Pancreas (tissue), 10 donors: ENCODE measurements around the gene CCBE1. TPM values are rescaled to one million over a fixed set of nuclear protein-coding genes. Genes with fewer than 3 reads are reported as not detected.
"Not testable (repeated sequence)": the region's sequence is repeated elsewhere in the genome, so short reads cannot be mapped to it uniquely, and the experiment has no call there.

Experiments used
- ATAC-seq, 4 donors: fragments of 200-7000 bp; cut with Tn5 transposase; one replicate each; pipeline versions ENCODE4 v1.8.0 to v1.9.1; 2020; ENCODE audit warnings: mild to moderate bottlenecking in 4 of 4, moderate library complexity in 4 of 4
- DNase-seq, 6 donors: peaks; one replicate each; pipeline ENCODE4 v3.0.0-alpha.2; 2020
- FAIRE-seq: peaks from 2 replicates; lab custom pipeline; 2012; peaks lifted over from hg19 to GRCh38; lab: Jason Lieb, UNC
- H3K27ac ChIP-seq, 4 donors: fragments of 200-600 bp; sonication (generic); 1 replicate in 3 of 4; 2 replicates in 1 of 4; pipeline versions ENCODE4 v1.5.0 to v1.8.0; 2020
- H3K27me3 ChIP-seq, 4 donors: fragments of 200-600 bp; one replicate each; pipeline ENCODE4 v1.8.0; 2021
- H3K36me3 ChIP-seq, 3 donors: fragments of 200-600 bp; sonication (generic) in 1 of 3; one replicate each; pipeline versions ENCODE4 v1.5.0 to v1.8.0; 2020 to 2021
- H3K4me1 ChIP-seq, 3 donors: fragments of 200-600 bp; one replicate each; pipeline ENCODE4 v1.8.0; 2021
- H3K4me3 ChIP-seq, 4 donors: fragments of 200-600 bp; sonication (generic) in 2 of 4; one replicate each; pipeline versions ENCODE4 v1.5.0 to v1.8.0; 2020 to 2021
- H3K9me3 ChIP-seq, 4 donors: fragments of 200-600 bp; one replicate each; pipeline ENCODE4 v1.8.0; 2021
- WGBS, 2 donors: extraction: QIAGEN DNeasy Blood & Tissue Kit; methylation state at CpG; one replicate each; pipeline ENCODE4 v1.1.7; 2013; 5-methylcytosine and 5-hydroxymethylcytosine counted together
- intact Hi-C, 3 donors: fragments of 100-400 bp; cut with DNase I; formaldehyde crosslinking; loops; one replicate each; pipeline versions ENCODE4 v1.11.1 to v1.14.2; 2022
- polyA plus RNA-seq, 2 donors: library from polyadenylated mRNA; stranded (reverse); fragments of 200-250 nt; gene quantifications; one replicate each; pipeline ENCODE4 v1.2.3, GENCODE V29; 2013
- total RNA-seq, 6 donors: library from RNA; stranded (reverse); fragmentation: NEBNext Ultra II Directional in 4 of 6; extraction: Animal tissue kit (Norgen Biotek cat#: 25700) in 4 of 6; gene quantifications; one replicate each; pipeline versions ENCODE4 v1.2.1 to v1.2.4, GENCODE V29; 2021 to 2023
- TF ChIP-seq, protein P1 (sequence below), 4 donors: fragments of 200-600 bp; sonication (generic) in 3 of 4; IDR thresholded peaks; one replicate each; pipeline versions ENCODE4 v1.5.0 to v1.8.0; 2021; ENCODE audit warnings: antibody characterized with exemption in 4 of 4
- donor health status: healthy with polysubstance abuse.
- donor health status: DM: no; HTN: no; CAD: no; lungs with moderate emphysema.
- donor health status: DM: no; HTN: no; CAD: no.
- donor health status: control.
- donor health status: control.
- donor health status: Bipolar disorder and iron deficiency.
- donor health status: DM: yes; HTN: yes; CAD: no.
- donor health status: DM: no; HTN: no; CAD: no.
- donor health status: DM: no; HTN: no; CAD: no.
- donor health status: DM: yes; HTN: yes; CAD: no.

Gene CCBE1
- total and polyA plus RNA-seq, 8 donors = 0.08 to 1.5 (median 0.59) TPM

- intact Hi-C loops = no loop called here
- Histone ChIP-seq H3K27me3 (no peaks in the 10 kb centered on the region), H3K9me3 (no peaks in the 10 kb centered on the region), H3K4me3 (no peak overlapping the region), H3K36me3 (no peaks in the 10 kb centered on the region), H3K4me1 (no peaks in the 10 kb centered on the region), H3K27ac (no peak overlapping the region)
- ATAC-seq (no peak), FAIRE-seq (no peak), DNase-seq (no peak)
- TF ChIP-seq, protein P1, sequence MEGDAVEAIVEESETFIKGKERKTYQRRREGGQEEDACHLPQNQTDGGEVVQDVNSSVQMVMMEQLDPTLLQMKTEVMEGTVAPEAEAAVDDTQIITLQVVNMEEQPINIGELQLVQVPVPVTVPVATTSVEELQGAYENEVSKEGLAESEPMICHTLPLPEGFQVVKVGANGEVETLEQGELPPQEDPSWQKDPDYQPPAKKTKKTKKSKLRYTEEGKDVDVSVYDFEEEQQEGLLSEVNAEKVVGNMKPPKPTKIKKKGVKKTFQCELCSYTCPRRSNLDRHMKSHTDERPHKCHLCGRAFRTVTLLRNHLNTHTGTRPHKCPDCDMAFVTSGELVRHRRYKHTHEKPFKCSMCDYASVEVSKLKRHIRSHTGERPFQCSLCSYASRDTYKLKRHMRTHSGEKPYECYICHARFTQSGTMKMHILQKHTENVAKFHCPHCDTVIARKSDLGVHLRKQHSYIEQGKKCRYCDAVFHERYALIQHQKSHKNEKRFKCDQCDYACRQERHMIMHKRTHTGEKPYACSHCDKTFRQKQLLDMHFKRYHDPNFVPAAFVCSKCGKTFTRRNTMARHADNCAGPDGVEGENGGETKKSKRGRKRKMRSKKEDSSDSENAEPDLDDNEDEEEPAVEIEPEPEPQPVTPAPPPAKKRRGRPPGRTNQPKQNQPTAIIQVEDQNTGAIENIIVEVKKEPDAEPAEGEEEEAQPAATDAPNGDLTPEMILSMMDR (IDR thresholded peaks at IDR 0.05) = no peak
- WGBS, 2 donors = 65 to 70% methylated on average over 7 of the region's 7 CpGs
These were observed 18.2 kb upstream of the CCBE1 start for GRCh38 chr18:59715445-59715844.

- H3K27ac ChIP-seq, H3K4me1 ChIP-seq, ATAC-seq, DNase-seq, H3K9me3 ChIP-seq, H3K36me3 ChIP-seq, H3K4me3 ChIP-seq, H3K27me3 ChIP-seq, intact Hi-C loops, FAIRE-seq: not testable (repeated sequence)
- 89 to 92% methylated on average over 16 to 28 of the region's 28 CpGs for WGBS, 2 donors
These were observed 16.9 kb upstream of the CCBE1 start for GRCh38 chr18:59714096-59714495.

GRCh38 chr18:59712311-59712710 is 15.1 kb upstream of the CCBE1 start:
- Histone ChIP-seq H3K9me3 (no peaks in the 10 kb centered on the region), H3K4me1 (no peaks in the 10 kb centered on the region), H3K36me3 (no peaks in the 10 kb centered on the region), H3K27me3 (peaks cover 0 to 3% (median 0%) of the 10 kb centered on the region in 4 donors), H3K4me3 (no peak overlapping the region), H3K27ac (no peak overlapping the region)
- intact Hi-C loops = no loop called here
- TF ChIP-seq, protein P1 (IDR thresholded peaks at IDR 0.05) = no peak
- DNase-seq (no peak), ATAC-seq (no peak), FAIRE-seq (no peak)
- 51 to 77% methylated on average over 6 of the region's 6 CpGs for WGBS, 2 donors

DNA sequence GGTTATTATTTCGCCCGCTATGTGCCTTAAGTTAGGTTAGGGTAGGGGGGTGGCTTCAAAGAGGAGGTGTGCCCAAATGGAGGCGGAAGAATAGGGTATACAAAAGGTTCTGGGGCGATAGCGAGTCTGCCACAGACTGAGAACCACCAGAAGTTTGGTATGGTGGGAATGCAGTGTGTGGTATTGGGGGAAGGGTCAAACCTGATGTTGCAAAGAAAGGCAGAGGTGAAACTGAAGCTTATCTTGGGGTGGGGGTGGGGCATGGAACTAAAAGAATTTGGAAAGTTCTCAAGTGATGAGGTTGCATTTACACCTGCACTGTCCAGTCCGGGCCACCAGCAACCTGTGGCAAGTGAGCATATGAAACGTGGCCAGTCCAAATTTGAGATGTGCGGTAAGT is 11.8 kb upstream of the CCBE1 start:
- no peak overlapping the region for H3K27ac ChIP-seq
- intact Hi-C loops = no loop called here
- H3K9me3 ChIP-seq = no peaks in the 10 kb centered on the region
- ATAC-seq = no peak
- H3K36me3 ChIP-seq = no peaks in the 10 kb centered on the region
- H3K27me3 ChIP-seq = peaks cover 0 to 3% (median 0%) of the 10 kb centered on the region in 4 donors
- H3K4me1 ChIP-seq = no peaks in the 10 kb centered on the region
- no peak for FAIRE-seq
- DNase-seq = no peak
- 68 to 82% methylated on average over 8 of the region's 8 CpGs for WGBS, 2 donors
- TF ChIP-seq, protein P1 (IDR thresholded peaks at IDR 0.05) = no peak
- no peak overlapping the region for H3K4me3 ChIP-seq

GRCh38 chr18:59707306-59707705 is 10.1 kb upstream of the CCBE1 start:
- H3K4me1 ChIP-seq = no peaks in the 10 kb centered on the region
- DNase-seq (no peak), FAIRE-seq (no peak), ATAC-seq (no peak)
- TF ChIP-seq, protein P1 (IDR thresholded peaks at IDR 0.05) = no peak
- peaks cover 0 to 3% (median 0%) of the 10 kb centered on the region in 4 donors for H3K27me3 ChIP-seq
- no peak overlapping the region for H3K4me3 ChIP-seq
- no peaks in the 10 kb centered on the region for H3K36me3 ChIP-seq
- no peak overlapping the region for H3K27ac ChIP-seq
- intact Hi-C loops = no loop called here
- 46 to 51% methylated on average over 2 of the region's 2 CpGs for WGBS, 2 donors
- no peaks in the 10 kb centered on the region for H3K9me3 ChIP-seq
